A549 treated with Mapracorat at 1 μM for 4 hours (cell line): ENCODE data around the gene RNF215. TPM values are rescaled to one million over a fixed set of nuclear protein-coding genes. Genes with fewer than 3 reads are reported as not detected.

ENCODE experiments used
- total RNA-seq: library from RNA; stranded (reverse); fragments of 200-300 nt; extraction: Qiagen RNA extraction; gene quantifications from 5 replicates; pipeline ENCODE4 v1.2.3, GENCODE V29; 2022

The RNF215 gene
- 16.0 to 23.8 TPM (median 21.7 TPM) in 5 replicates for total RNA-seq

GRCh38 chr22:30386960-30387827 lies at the start of gene RNF215:
Gene RNF215, minus strand, starts transcription at chr22:30387411. Its CDS starts 98 bp downstream, at chr22:30387313.

GRCh38 chr22:30425616-30426387 lies 38.6 kb upstream of the RNF215 start, which contains the start of gene MTFP1:
Gene MTFP1, plus strand, starts transcription at chr22:30425768. Its CDS starts 112 bp downstream, at chr22:30425880.

GRCh38 chr22:30396871-30397655 lies 9.9 kb upstream of the RNF215 start, which contains the start of gene SEC14L2:
Gene SEC14L2, plus strand, starts transcription at chr22:30397018. Its CDS starts 99 bp downstream, at chr22:30397117.

GRCh38 chr22:30356449-30357235 lies 30.6 kb downstream of the RNF215 start, which contains the start of the genes CCDC157 and SF3A1:
Gene CCDC157, plus strand, starts transcription at chr22:30357007. Its CDS starts 8,994 bp downstream, at chr22:30366001.
Gene SF3A1, minus strand, starts transcription at chr22:30356894. Its CDS starts 102 bp downstream, at chr22:30356792.

Other genes with a start within 250 kb of the RNF215 start
- 20.1 to 35.3 TPM (median 30.0 TPM) in 5 replicates for gene LIF, start 140.7 kb downstream of the RNF215 start, total RNA-seq
- 0.12 TPM in 1 of 5 replicates, not detected in the others for gene OSM, start 120.6 kb downstream of the RNF215 start, total RNA-seq
- 3.4 to 7.0 TPM (median 6.0 TPM) in 5 replicates for gene CASTOR1, start 97.9 kb downstream of the RNF215 start, total RNA-seq
- gene TBC1D10A, start 60.5 kb downstream of the RNF215 start, total RNA-seq, result 8.2 to 9.8 TPM (median 9.4 TPM) in 5 replicates
- 45.5 to 66.8 TPM (median 65.0 TPM) in 5 replicates for gene SF3A1, start 30.5 kb downstream of the RNF215 start, total RNA-seq
- gene CCDC157, start 30.4 kb downstream of the RNF215 start, total RNA-seq, result 2.4 to 3.4 TPM (median 3.2 TPM) in 5 replicates
- 48.2 to 79.6 TPM (median 70.6 TPM) in 5 replicates for gene SEC14L2, start 9.6 kb upstream of the RNF215 start, total RNA-seq
- gene MTFP1, start 38.4 kb upstream of the RNF215 start, total RNA-seq, result 59.6 to 71.2 TPM (median 69.2 TPM) in 5 replicates
- gene SEC14L3, start 84.6 kb upstream of the RNF215 start, total RNA-seq, result not detected in 5 replicates
- gene SEC14L4, start 118.3 kb upstream of the RNF215 start, total RNA-seq, result 4.6 to 6.3 TPM (median 5.8 TPM) in 5 replicates
- gene SEC14L6, start 159.3 kb upstream of the RNF215 start, total RNA-seq, result not detected in 5 replicates
- gene GAL3ST1, start 187.3 kb upstream of the RNF215 start, total RNA-seq, result 7.0 to 11.7 TPM (median 11.1 TPM) in 5 replicates
- gene PES1, start 204.5 kb upstream of the RNF215 start, total RNA-seq, result 101 to 120 TPM (median 108 TPM) in 5 replicates
- 4.5 to 5.4 TPM (median 4.9 TPM) in 5 replicates for gene TCN2, start 219.8 kb upstream of the RNF215 start, total RNA-seq
- 5.0 to 7.3 TPM (median 6.2 TPM) in 5 replicates for gene SLC35E4, start 248.4 kb upstream of the RNF215 start, total RNA-seq